ENCODE data around the gene TBC1D5. TPM values are rescaled to one million over a fixed set of nuclear protein-coding genes. Genes with fewer than 3 reads are reported as not detected.

Gene TBC1D5
- total and polyA plus RNA-seq, 2 experiments from 2014 or later, result 31.0 to 69.9 TPM

DNA sequence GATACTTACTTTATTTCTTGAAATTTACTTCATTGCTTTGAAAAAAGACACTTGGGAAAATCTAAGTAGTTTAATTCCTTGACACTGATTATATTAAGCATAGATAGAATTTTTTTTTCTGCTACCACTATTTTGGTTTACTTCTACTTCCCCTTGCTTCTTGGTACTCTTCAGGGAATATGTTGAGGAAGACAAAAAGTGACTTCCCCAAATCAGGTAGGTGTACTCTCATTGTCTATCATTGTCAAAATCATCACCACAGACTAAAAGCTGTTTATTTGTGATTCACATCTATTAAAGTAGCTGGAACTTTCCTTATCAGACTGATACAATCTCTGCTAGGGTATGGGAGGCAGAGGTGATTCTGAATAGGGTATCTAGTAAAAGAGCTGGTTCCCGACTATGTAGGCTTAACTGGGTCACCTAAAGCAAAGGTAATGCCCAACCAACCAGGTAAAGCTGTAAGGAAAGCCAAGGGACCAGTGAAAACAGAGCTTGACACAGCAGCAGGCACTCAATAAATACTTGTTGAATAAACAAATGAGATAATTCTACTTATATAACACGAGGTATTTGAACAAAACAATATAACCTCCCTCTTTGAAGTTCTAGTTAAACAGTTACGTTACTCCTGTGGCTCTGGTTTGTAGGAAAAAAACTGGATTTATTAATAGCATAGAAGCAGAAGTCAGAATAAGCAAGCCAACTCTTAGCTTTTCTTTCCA lies 510.7 kb downstream of the TBC1D5 start:
- in situ Hi-C loops (cut with MboI), result loop anchor here (10.0 kb wide), 1 partner anchor 627 kb away; the partner anchor contains the start of gene DAZL
- no peaks in the 10 kb centered on the region for H4K20me1 ChIP-seq (ENCODE audit: insufficient read depth)
- H2AFZ ChIP-seq, result no peak overlapping the region
- no peak overlapping the region for H3K4me3 ChIP-seq
- no peak overlapping the region for H3K4me2 ChIP-seq (ENCODE audit: unreplicated experiment)
- 0 out of 2 replicates have a peak, but pooled peaks cover 3% of the 10 kb centered on the region for H3K4me1 ChIP-seq (ENCODE audit: insufficient read depth)
- no peaks in the 10 kb centered on the region for H3K79me2 ChIP-seq (ENCODE audit: insufficient read depth)
- H3F3A ChIP-seq (ENCODE audit: insufficient read depth), result no peaks in the 10 kb centered on the region
- H3K27me3 ChIP-seq (replicated peaks; ENCODE audit: insufficient read depth), result no peaks in the 10 kb centered on the region
- H3K9me3 ChIP-seq (ENCODE audit: low read depth), result no peaks in the 10 kb centered on the region
- DNase-seq, result no peak
- no peak overlapping the region for H3K27ac ChIP-seq
- TF ChIP-seq EZH2phosphoT487 (IDR thresholded peaks at IDR 0.05; ENCODE audit: insufficient read depth, low read depth) (no peak), EZH2 (IDR thresholded peaks at IDR 0.05; ENCODE audit: insufficient read depth, poor library complexity, severe bottlenecking) (no peak)
- H3K9me2 ChIP-seq (ENCODE audit: insufficient read depth), result no peaks in the 10 kb centered on the region
- no peak overlapping the region for H3K9ac ChIP-seq
- no peaks in the 10 kb centered on the region for H3K36me3 ChIP-seq (ENCODE audit: low read depth)
- WGBS, 2 experiments (ENCODE audit: low coverage in 1 of 2, low lambda C conversion rate in 2 of 2, missing lambda C conversion rate in 2 of 2), result 85 to 86% methylated on average over 3 of the region's 3 CpGs

DNA sequence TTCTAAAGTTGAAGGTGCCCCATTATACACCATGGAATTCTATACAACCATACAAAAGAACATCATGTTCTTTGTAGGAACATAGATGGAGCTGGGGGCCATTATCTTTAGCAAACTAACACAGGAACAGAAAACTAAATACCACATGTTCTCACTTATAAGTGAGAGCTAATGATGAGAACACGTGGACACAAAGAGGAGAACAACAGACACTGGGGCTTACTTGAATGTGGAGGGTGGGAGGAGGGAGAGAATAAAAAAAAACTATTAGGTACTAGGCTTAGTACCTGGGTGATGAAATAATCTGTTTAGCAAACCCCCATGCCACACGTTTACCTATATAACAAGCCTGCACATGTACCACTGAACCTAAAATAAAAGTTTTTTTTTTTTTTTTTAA lies 515.0 kb downstream of the TBC1D5 start:
- TF ChIP-seq EZH2 (IDR thresholded peaks at IDR 0.05; ENCODE audit: insufficient read depth, poor library complexity, severe bottlenecking) (no peak), EZH2phosphoT487 (IDR thresholded peaks at IDR 0.05; ENCODE audit: insufficient read depth, low read depth) (no peak)
- Histone ChIP-seq H4K20me1 (ENCODE audit: insufficient read depth) (no peaks in the 10 kb centered on the region), H3K27ac (no peak overlapping the region), H3K4me2 (ENCODE audit: unreplicated experiment) (no peak overlapping the region), H3K9me3 (ENCODE audit: low read depth) (no peaks in the 10 kb centered on the region), H3F3A (ENCODE audit: insufficient read depth) (no peaks in the 10 kb centered on the region), H3K79me2 (ENCODE audit: insufficient read depth) (no peaks in the 10 kb centered on the region), H3K9ac (no peak overlapping the region), H3K4me3 (no peak overlapping the region), H3K9me2 (ENCODE audit: insufficient read depth) (no peaks in the 10 kb centered on the region), H3K27me3 (replicated peaks; ENCODE audit: insufficient read depth) (no peaks in the 10 kb centered on the region), H3K36me3 (ENCODE audit: low read depth) (no peaks in the 10 kb centered on the region), H3K4me1 (ENCODE audit: insufficient read depth) (no peaks in the 10 kb centered on the region), H2AFZ (no peak overlapping the region)
- DNase-seq, result no peak
- in situ Hi-C loops (cut with MboI), result no loop called here
- 86 to 88% methylated on average over 2 of the region's 2 CpGs for WGBS, 2 experiments (ENCODE audit: low coverage in 1 of 2, low lambda C conversion rate in 2 of 2, missing lambda C conversion rate in 2 of 2)

DNA sequence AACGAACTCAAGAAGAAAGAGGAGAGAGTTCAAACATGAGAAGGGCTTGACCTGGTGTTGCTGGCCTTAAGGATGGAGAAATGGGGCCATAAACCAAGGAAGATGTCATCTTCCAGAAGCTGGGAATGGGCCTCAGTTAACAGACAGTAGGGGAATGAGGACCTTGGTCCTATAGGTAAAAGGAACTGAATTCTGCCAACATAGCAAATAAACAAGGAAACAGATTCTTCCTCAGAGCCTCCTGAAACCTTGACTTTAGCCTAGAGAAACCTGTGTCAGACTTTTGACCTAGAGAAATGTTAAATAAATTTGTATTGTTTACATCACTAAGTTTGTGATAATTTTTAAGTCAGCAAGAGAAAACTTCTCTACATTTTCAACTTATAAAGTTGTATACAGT lies 520.9 kb downstream of the TBC1D5 start:
- in situ Hi-C loops (cut with MboI), result loop anchor here (25.0 kb wide), 1 partner anchor 934 kb away; no protein-coding TSS in a partner anchor
- H2AFZ ChIP-seq, result no peak overlapping the region
- no peak for DNase-seq
- H3K4me1 ChIP-seq (ENCODE audit: insufficient read depth), result no peaks in the 10 kb centered on the region
- H3F3A ChIP-seq (ENCODE audit: insufficient read depth), result no peaks in the 10 kb centered on the region
- H4K20me1 ChIP-seq (ENCODE audit: insufficient read depth), result no peaks in the 10 kb centered on the region
- no peak overlapping the region for H3K4me2 ChIP-seq (ENCODE audit: unreplicated experiment)
- H3K27ac ChIP-seq, result no peak overlapping the region
- 0 out of 2 replicates have a peak, but pooled peaks cover 4% of the 10 kb centered on the region for H3K36me3 ChIP-seq (ENCODE audit: low read depth)
- no peak overlapping the region for H3K9ac ChIP-seq
- H3K4me3 ChIP-seq, result no peak overlapping the region
- WGBS, 2 experiments (ENCODE audit: low coverage in 1 of 2, low lambda C conversion rate in 2 of 2, missing lambda C conversion rate in 2 of 2), result 100% methylated on average over 1 of the region's 1 CpG
- no peaks in the 10 kb centered on the region for H3K27me3 ChIP-seq (replicated peaks; ENCODE audit: insufficient read depth)
- no peaks in the 10 kb centered on the region for H3K9me2 ChIP-seq (ENCODE audit: insufficient read depth)
- no peaks in the 10 kb centered on the region for H3K79me2 ChIP-seq (ENCODE audit: insufficient read depth)
- peaks cover 3% of the 10 kb centered on the region for H3K9me3 ChIP-seq (ENCODE audit: low read depth)
- TF ChIP-seq EZH2phosphoT487 (IDR thresholded peaks at IDR 0.05; ENCODE audit: insufficient read depth, low read depth), result no peak
- no peak for TF ChIP-seq EZH2 (IDR thresholded peaks at IDR 0.05; ENCODE audit: insufficient read depth, poor library complexity, severe bottlenecking)

DNA sequence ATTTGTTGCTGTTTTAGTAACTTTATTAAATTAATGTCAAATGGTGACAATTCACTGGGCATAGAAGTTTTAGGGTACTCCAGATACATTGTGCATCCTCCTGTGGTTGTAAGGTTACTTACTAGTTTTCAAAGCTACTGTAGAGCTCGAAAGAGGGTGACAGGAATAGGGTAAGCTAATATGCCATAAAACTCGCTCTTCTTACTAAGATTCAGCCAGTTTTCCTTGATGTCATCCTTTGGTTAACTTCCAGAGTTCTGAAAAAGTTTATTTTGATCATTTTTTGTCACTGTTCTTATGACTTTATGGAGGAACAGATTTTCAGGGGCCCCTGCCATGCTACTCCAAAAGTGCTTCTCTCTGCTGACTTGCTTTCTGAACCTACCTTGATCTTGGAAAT lies 522.8 kb downstream of the TBC1D5 start:
- in situ Hi-C loops (cut with MboI), result loop anchor here (25.0 kb wide), 1 partner anchor 932 kb away; no protein-coding TSS in a partner anchor
- H2AFZ ChIP-seq, result no peak overlapping the region
- no peaks in the 10 kb centered on the region for H3K27me3 ChIP-seq (replicated peaks; ENCODE audit: insufficient read depth)
- no peaks in the 10 kb centered on the region for H3F3A ChIP-seq (ENCODE audit: insufficient read depth)
- no peak for TF ChIP-seq EZH2phosphoT487 (IDR thresholded peaks at IDR 0.05; ENCODE audit: insufficient read depth, low read depth)
- no peak for TF ChIP-seq EZH2 (IDR thresholded peaks at IDR 0.05; ENCODE audit: insufficient read depth, poor library complexity, severe bottlenecking)
- H3K9me2 ChIP-seq (ENCODE audit: insufficient read depth), result no peaks in the 10 kb centered on the region
- WGBS, 2 experiments (ENCODE audit: low coverage in 1 of 2, low lambda C conversion rate in 2 of 2, missing lambda C conversion rate in 2 of 2), result 96% methylated on average over 2 of the region's 2 CpGs
- H3K79me2 ChIP-seq (ENCODE audit: insufficient read depth), result no peaks in the 10 kb centered on the region
- no peaks in the 10 kb centered on the region for H4K20me1 ChIP-seq (ENCODE audit: insufficient read depth)
- H3K9me3 ChIP-seq (ENCODE audit: low read depth), result peaks cover 3% of the 10 kb centered on the region
- H3K4me2 ChIP-seq (ENCODE audit: unreplicated experiment), result no peak overlapping the region
- H3K27ac ChIP-seq, result no peak overlapping the region
- no peaks in the 10 kb centered on the region for H3K4me1 ChIP-seq (ENCODE audit: insufficient read depth)
- no peak overlapping the region for H3K4me3 ChIP-seq
- H3K9ac ChIP-seq, result no peak overlapping the region
- DNase-seq, result no peak
- H3K36me3 ChIP-seq (ENCODE audit: low read depth), result 0 out of 2 replicates have a peak, but pooled peaks cover 4% of the 10 kb centered on the region

Measured in GM23248 (cell line).